Epithelial cell of prostate (primary cell): ENCODE data around the gene GRWD1.
"Not testable (repeated sequence)": the region's sequence is repeated elsewhere in the genome, so short reads cannot be mapped to it uniquely, and the experiment has no call there.

Experiments used
- DNase-seq: peaks from one replicate; pipeline ENCODE4 v3.0.0-alpha.2; 2011; ENCODE audit warnings: low read depth, low spot score
- H3K27ac ChIP-seq: fragments of 450-650 bp; 2 replicates; pipeline ENCODE4 v1.5.1; 2017; ENCODE audit warnings: mild to moderate bottlenecking

Gene GRWD1

GRCh38 chr19:48476176-48476575, 30.4 kb downstream of the GRWD1 start:
- no peak overlapping the region for H3K27ac ChIP-seq
- no peak for DNase-seq

DNA sequence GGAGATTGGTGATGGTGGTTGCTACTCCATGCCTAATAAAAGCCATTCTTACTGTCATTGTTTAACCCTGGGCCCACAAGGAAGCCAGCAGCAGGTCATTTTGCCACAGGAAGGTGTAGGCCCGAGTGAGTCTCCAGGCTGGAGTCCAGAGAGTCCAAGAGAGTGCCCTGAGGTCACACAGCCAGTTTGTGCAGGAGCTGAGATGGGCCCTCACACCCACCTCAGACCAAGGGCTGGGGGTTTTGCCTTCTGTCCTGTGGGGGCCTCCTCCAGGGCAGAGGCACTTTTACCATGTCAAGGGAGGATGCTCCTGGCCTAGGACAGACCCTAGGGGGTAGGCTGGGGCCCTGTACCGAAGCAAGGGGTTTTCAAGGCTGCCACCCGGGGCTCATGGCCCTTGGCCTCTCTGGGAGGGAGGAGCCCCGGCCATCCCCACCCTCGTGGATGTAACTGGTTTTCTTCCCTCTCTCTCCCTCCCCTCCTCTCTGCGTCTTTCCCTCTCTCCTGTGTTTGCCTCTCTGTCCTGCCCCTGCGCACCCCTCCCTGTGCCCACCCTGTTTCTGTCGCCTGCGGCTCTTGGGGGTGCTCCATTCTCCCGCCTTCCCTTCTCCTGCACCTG, 31.4 kb downstream of the GRWD1 start:
- no peak overlapping the region for H3K27ac ChIP-seq
- DNase-seq, result no peak

- no peak overlapping the region for H3K27ac ChIP-seq
- DNase-seq, result no peak
Observed at GRCh38 chr19:48477698-48478338, 32.0 kb downstream of the GRWD1 start.

DNA sequence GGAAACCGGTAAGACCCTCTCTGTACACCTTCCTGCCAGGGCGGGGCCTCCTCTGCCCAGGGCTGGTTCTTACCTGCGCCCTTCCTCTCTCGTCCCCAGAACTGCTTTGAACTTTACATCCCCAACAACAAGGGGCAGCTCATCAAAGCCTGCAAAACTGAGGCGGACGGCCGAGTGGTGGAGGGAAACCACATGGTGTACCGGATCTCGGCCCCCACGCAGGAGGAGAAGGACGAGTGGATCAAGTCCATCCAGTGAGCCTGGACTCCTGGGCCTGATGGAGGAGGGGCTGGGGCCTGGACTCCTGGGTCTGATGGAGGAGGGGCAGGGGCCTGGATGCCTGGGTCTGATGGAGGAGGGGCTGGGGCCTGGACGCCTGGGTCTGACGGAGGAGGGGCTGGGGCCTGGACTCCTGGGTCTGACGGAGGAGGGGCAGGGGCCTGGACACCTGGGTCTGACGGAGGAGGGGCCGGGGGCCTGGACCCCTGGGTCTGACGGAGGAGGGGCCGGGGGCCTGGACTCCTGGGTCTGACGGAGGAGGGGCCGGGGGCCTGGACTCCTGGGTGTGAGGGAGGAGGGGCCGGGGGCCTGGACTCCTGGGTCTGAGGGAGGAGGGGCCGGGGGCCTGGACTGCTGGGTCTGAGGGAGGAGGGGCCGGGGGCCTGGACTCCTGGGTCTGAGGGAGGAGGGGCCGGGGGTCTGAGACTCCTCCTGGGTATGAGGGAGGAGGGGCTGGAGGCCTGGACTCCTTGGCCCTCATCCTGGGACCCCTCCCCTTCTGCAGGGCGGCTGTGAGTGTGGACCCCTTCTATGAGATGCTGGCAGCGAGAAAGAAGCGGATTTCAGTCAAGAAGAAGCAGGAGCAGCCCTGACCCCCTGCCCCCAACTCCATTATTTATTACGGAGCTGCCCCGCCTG, 32.8 kb downstream of the GRWD1 start:
- no peak overlapping the region for H3K27ac ChIP-seq
- no peak for DNase-seq

DNA sequence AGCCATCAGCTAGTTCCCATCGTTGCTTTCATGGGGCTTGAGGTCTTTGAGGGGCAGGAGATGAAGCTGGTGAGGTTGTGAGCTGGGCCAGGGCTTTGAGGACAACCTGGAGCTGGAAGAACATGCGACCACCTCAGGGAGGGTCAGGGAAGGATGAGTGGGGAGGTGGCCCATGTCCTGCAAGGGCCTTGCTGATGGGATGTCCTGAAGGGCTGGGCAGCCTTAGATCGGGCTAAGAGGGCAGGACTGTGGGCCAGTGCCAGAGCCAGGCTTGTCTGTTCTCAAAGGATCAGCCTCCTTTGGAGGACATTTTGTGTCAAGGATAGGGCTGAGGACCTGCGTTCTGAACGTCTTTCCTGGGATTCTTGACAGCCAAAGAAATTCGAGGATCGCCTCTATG, 33.9 kb downstream of the GRWD1 start:
- no peak overlapping the region for H3K27ac ChIP-seq
- DNase-seq, result no peak

- H3K27ac ChIP-seq, result peak overlapping the region; percentile 12
- DNase-seq, result no peak
Observed at GRCh38 chr19:48480183-48480557, 34.4 kb downstream of the GRWD1 start.

GRCh38 chr19:48480558-48481500, 35.0 kb downstream of the GRWD1 start:
- peak overlapping the region; percentile 12 for H3K27ac ChIP-seq
- no peak for DNase-seq

DNA sequence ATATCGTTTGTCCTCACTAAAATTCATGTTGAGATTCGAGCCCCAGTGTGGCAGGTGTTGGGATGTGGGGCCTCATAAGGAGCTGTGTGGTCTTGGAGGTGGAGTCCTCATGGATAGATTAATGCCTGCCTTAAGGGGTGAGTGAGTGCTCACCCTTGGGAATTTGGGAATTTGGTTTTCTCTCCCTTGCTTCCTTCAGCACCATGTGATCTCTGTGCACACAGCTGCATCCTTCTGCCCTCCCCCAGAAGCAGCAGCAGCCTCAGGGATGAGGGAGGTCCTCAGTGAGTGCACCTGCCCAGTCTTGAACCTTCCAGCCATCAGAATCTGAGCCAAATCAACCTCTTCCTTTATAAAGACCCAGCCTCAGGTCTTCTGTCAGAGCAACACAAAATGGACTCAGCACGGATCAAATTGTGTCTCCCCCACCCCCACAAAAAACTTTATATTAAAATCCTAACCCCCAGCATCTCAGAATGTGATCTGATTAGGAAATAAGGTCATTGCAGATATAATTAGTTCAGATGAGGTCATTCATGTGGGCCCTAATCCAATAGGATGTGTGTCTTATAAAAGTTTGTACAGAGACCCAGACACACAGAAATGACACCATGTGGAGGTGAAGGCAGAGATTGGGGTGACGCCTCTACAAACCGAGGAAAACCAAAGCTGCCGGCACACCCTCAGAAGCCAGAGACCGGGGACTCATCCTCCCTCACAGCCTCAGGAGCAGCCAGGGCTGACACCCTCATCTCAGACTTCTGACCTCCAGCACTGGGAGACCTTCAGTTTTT, 36.3 kb downstream of the GRWD1 start:
- no peak overlapping the region for H3K27ac ChIP-seq

GRCh38 chr19:48483301-48483700, 37.5 kb downstream of the GRWD1 start:
- no peak overlapping the region for H3K27ac ChIP-seq
- no peak for DNase-seq

More for the DNA sequence above, 36.3 kb downstream of the GRWD1 start:
- no peak for DNase-seq

DNA sequence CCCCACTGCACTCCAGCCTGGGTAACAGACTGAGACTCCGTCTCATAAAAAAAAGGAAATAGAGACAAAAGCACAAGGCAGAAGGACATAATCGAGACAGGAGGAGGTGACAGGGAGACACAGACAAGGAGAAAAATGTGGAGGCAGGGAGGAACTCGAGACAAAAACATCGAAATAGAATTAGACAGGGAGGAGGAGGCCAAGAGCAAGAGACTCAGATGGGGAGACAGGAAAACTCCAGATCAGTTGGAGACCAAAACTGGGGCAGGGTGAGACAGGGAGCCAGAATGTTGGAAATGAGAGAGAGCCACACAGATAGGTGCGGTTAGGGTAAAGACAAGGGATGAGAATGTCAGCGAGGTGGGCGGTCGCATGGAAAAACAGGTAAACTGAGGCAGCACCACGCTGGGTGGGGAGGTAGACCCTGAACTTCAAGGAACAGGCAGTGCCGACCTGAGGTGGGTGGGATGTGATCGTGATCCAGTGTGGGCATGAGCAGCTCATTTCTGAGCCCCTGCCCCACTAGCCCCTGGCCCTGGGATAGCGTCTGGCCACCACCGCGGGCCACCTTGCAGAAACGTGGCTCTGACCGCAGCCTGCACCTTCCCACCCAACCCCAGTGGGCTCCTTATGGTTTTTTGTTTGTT, 38.6 kb downstream of the GRWD1 start:
- no peak overlapping the region for H3K27ac ChIP-seq
- no peak for DNase-seq

DNA sequence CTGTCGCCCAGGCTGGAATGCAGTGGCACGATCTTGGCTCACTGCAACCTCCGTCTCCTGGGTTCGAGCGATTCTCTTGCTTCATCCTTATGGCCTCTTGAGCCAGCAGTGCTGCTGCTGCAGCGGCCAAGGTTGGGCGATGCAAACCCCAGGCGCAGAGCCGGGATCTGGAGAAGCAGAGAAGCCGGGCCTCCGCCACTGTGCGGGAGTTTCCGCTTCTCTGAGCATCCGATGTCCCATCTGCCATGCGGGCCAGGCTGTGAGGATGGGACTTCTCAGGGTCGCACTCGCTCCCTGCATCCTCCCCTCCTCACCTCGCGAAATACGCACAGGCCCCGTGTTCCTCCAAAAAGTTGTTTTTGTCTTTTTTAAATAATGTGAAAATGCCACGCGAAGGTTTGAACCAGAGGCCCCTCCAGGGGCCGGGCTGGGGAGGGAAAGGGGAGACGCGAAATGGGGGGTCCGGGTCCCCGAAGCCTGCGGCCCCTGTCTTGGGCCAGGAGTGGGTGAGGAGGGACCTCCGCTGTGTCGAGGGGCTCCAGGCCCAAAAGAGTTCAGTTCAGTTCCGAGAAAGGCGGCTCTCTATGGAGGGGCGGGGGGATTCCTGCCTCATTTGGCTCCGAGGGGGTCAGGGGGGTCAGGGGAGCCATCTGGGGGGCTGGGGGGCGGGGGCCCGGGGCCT, 39.3 kb downstream of the GRWD1 start:
- DNase-seq, result no peak
- no peak overlapping the region for H3K27ac ChIP-seq

DNA sequence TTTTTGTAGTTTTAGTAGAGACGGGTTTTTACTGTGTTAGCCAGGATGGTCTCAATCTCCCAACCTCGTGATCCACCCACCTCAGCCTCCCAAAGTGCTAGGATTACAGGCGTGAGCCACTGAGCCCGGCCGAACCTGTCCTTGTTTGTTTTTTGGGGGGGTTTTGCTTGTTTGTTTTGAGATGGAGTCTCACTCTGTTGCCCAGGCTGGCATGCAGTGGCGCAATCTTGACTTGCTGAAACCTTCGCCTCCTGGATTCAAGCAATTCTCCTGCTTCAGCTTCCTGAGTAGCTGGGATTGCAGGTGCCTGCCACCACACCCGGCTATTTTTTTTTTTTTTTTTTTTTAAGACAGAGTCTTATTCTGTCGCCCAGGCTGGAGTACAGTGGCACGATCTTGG, 40.9 kb downstream of the GRWD1 start:
- H3K27ac ChIP-seq, result peak overlapping the region; percentile 91
- not testable (repeated sequence) for DNase-seq

DNA sequence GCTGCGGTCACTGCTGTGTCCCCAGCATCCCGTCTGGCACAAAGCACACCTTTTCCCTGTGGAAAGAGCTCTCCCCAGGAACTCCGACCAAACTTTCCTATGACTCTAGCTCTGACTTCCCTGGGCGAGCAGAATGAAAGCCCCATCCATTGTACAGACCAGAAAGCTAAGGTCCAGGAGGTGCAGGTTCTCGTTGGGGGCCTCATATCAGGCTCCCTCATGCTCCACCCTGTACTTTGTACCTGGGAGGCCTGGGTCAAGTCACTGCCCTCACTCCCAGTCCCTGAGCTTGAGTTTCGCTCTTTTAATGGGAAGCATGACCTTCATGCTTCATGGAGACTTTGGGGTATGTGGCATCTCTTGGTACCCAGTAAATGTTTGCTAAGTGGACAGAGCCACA, 41.8 kb downstream of the GRWD1 start:
- peak overlapping the region; percentile 91 for H3K27ac ChIP-seq
- DNase-seq, result no peak

GRCh38 chr19:48487948-48488347, 42.2 kb downstream of the GRWD1 start:
- H3K27ac ChIP-seq, result peak overlapping the region; percentile 91
- peak; percentile 69 for DNase-seq

DNA sequence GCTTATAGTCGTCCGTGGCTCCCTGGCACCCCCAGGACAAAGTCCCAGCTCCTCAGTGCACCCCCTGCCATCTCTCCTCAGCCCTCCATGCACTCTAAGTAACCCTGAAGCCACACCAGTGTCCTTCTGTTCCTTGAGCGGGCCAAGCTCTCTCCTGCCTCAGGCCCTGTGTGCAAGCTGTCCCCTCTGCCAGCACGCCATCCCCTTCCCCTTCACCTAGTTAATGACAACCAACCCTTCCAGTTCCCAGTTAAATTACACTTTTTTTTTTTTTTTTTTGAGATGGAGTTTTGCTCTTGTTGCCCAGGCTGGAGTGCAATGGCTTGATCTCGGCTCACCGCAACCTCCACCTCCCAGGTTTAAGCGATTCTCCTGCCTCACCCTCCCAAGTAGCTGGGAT, 42.7 kb downstream of the GRWD1 start:
- not testable (repeated sequence) for DNase-seq
- H3K27ac ChIP-seq, result peak overlapping the region; percentile 91

DNA sequence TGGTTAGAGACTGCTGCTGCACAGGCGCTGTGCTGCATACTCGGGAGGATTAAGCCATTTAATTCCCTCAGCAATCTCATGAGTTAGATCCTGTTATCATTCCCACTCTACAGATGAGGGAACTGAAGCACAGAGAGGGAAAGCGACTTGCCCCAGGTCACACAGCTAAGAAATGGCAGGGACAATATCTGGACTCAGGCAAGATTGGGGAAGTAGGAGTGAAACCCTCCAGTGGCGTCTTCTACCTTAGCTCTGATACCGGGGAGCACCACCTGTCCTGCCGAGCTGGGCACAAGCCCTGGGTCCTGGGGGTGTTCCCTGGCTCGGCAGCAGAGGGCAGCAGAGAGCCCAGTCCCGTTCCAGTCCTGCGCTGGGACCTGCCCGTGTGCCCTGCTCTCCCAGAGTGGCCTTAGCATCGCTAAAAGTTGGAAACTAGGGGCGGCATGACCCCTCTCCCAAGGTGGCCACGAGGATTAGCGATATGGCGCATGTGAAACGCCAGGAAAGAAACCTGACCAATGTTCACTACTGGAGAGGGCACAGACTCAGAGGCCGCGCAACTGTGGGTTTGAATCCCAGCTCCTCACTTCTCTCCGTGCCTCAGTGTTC, 43.9 kb downstream of the GRWD1 start:
- no peak for DNase-seq
- no peak overlapping the region for H3K27ac ChIP-seq

- no peak for DNase-seq
- no peak overlapping the region for H3K27ac ChIP-seq
Observed at GRCh38 chr19:48490981-48491792, 45.4 kb downstream of the GRWD1 start.
